PC-3 (cell line): ENCODE results near the gene ZNF577. TPM values are rescaled to one million over a fixed set of nuclear protein-coding genes. Genes with fewer than 3 reads are reported as not detected.
A peak's percentile ranks its signal among the peaks of the same experiment; 100 is the strongest.
"Not testable (repeated sequence)": the region's sequence is repeated elsewhere in the genome, so short reads cannot be mapped to it uniquely, and the experiment has no call there.

Source experiments
- ATAC-seq: fragments of 200-7000 bp; cut with Tn5 transposase; 2 replicates; pipeline ENCODE4 v1.9.1; 2020; ENCODE audit warnings: mild to moderate bottlenecking, moderate library complexity
- BruUV-seq: library from RNA; stranded (reverse); fragments of 400-500 nt; replicated peaks from 2 replicates; lab custom pipeline; 2021; lab: Mats Ljungman, UMichigan
- CTCF ChIA-PET: fragments of 300-600 bp; sonication (Branson Sonifier 250); formaldehyde crosslinking; loops from one replicate; lab custom pipeline; 2022; ENCODE audit warnings: antibody characterized with exemption; lab: Charles Lee
- POLR2A ChIA-PET: fragments of 300-600 bp; sonication (Branson Sonifier 250); formaldehyde crosslinking; loops from one replicate; lab custom pipeline; 2022; ENCODE audit warnings: antibody characterized with exemption; ENCODE audit not compliant: unreplicated experiment; lab: Charles Lee
- DNase-seq: peaks from one replicate; pipeline ENCODE4 v3.0.0-alpha.2; 2015
- H2AFZ ChIP-seq: fragments of 300-600 bp; sonication (generic); 2 replicates; pipeline ENCODE4 v1.6.0; 2016; ENCODE audit warnings: antibody characterized with exemption, low read length
- H3F3A ChIP-seq: fragments of 300-600 bp; sonication (generic); one replicate; pipeline ENCODE4 v1.6.0; 2017; ENCODE audit warnings: antibody characterized with exemption, low read length, control low read depth, mild to moderate bottlenecking; ENCODE audit not compliant: unreplicated experiment
- H3K27ac ChIP-seq: fragments of 300-600 bp; sonication (generic); 2 replicates; pipeline ENCODE4 v1.5.1; 2016; ENCODE audit warnings: mild to moderate bottlenecking, low read length
- H3K27me3 ChIP-seq: fragments of 300-600 bp; sonication (generic); 2 replicates; pipeline ENCODE4 v1.6.1; 2016; ENCODE audit warnings: low read length, mixed read lengths
- H3K36me3 ChIP-seq: fragments of 300-600 bp; sonication (generic); 2 replicates; pipeline ENCODE4 v1.6.1; 2016; ENCODE audit warnings: low read depth, mixed run types, low read length, mixed read lengths
- H3K4me1 ChIP-seq: fragments of 300-600 bp; sonication (generic); 2 replicates; pipeline ENCODE4 v1.5.1; 2016; ENCODE audit warnings: low read length; ENCODE audit not compliant: insufficient read depth
- H3K4me2 ChIP-seq: fragments of 300-600 bp; sonication (generic); 2 replicates; pipeline ENCODE4 v1.6.0; 2016; ENCODE audit warnings: low read length
- H3K4me3 ChIP-seq: fragments of 300-600 bp; sonication (generic); 2 replicates; pipeline ENCODE4 v1.5.1; 2016; ENCODE audit warnings: mild to moderate bottlenecking, low read length, mixed read lengths
- H3K79me2 ChIP-seq: fragments of 300-600 bp; sonication (generic); 2 replicates; pipeline ENCODE4 v1.6.1; 2017; ENCODE audit warnings: low read length, mixed read lengths
- H3K9ac ChIP-seq: fragments of 300-600 bp; sonication (generic); 2 replicates; pipeline ENCODE4 v1.6.0; 2016; ENCODE audit warnings: mild to moderate bottlenecking, low read length
- H3K9me2 ChIP-seq: fragments of 300-600 bp; sonication (generic); replicated peaks from 2 replicates; pipeline ENCODE4 v1.6.1; 2016; ENCODE audit warnings: mixed run types, low read length, mixed read lengths
- H3K9me3 ChIP-seq: fragments of 300-600 bp; sonication (generic); 2 replicates; pipeline ENCODE4 v1.6.1; 2016; ENCODE audit warnings: low read length, mixed read lengths
- H4K20me1 ChIP-seq: fragments of 300-600 bp; sonication (generic); 2 replicates; pipeline ENCODE4 v1.6.1; 2016; ENCODE audit warnings: low read length, mixed read lengths
- CTCF ChIP-seq: fragments of 300-600 bp; sonication (generic); conservative IDR thresholded peaks from 2 replicates; pipeline ENCODE4 v1.5.1; 2017; ENCODE audit warnings: antibody characterized with exemption, low read depth, mild to moderate bottlenecking, low read length
- EZH2 ChIP-seq: fragments of 300-600 bp; sonication (generic); IDR thresholded peaks from one replicate; pipeline ENCODE4 v1.6.1; 2017; ENCODE audit warnings: antibody characterized with exemption, mild to moderate bottlenecking, low read length; ENCODE audit not compliant: unreplicated experiment
- EZH2phosphoT487 ChIP-seq: fragments of 300-600 bp; sonication (generic); IDR thresholded peaks from 2 replicates; pipeline ENCODE4 v1.6.1; 2018; ENCODE audit warnings: mild to moderate bottlenecking, antibody characterized with exemption, low read length, borderline replicate concordance
- intact Hi-C: fragments of 100-400 bp; cut with micrococcal nuclease; formaldehyde crosslinking; loops from 2 replicates; pipeline ENCODE4 v1.9.0; 2023
- total RNA-seq: library from RNA; depleted of rRNA; stranded (reverse); fragments of >200 nt; gene quantifications from 2 replicates; pipeline ENCODE4 v1.2.3, GENCODE V29; 2014

The ZNF577 gene
- total RNA-seq, 1 experiment from 2014 or later: 7.2 TPM

GRCh38 chr19:51916167-51916566, 28.4 kb upstream of the ZNF577 start:
- H3K9me2 ChIP-seq: no peaks in the 10 kb centered on the region
- CTCF ChIA-PET: no interaction called here
- H3K36me3 ChIP-seq: 0 out of 2 replicates have a peak, but pooled peaks cover 4% of the 10 kb centered on the region
- POLR2A ChIA-PET: no interaction called here
- no peaks in the 10 kb centered on the region for H4K20me1 ChIP-seq
- H3K27ac ChIP-seq: no peak overlapping the region
- ATAC-seq (no peak), DNase-seq (no peak)
- H3K79me2 ChIP-seq: no peaks in the 10 kb centered on the region
- H3K27me3 ChIP-seq: no peaks in the 10 kb centered on the region
- intact Hi-C loops: no loop called here
- TF ChIP-seq EZH2 (no peak), CTCF (no peak), EZH2phosphoT487 (no peak)
- no TSS peak for BruUV-seq
- no peaks in the 10 kb centered on the region for H3F3A ChIP-seq
- H3K4me3 ChIP-seq: no peak overlapping the region
- H3K4me1 ChIP-seq: no peaks in the 10 kb centered on the region
- H2AFZ ChIP-seq: no peak overlapping the region
- peaks cover 75% of the 10 kb centered on the region for H3K9me3 ChIP-seq
- H3K4me2 ChIP-seq: no peak overlapping the region
- H3K9ac ChIP-seq: no peak overlapping the region

DNA sequence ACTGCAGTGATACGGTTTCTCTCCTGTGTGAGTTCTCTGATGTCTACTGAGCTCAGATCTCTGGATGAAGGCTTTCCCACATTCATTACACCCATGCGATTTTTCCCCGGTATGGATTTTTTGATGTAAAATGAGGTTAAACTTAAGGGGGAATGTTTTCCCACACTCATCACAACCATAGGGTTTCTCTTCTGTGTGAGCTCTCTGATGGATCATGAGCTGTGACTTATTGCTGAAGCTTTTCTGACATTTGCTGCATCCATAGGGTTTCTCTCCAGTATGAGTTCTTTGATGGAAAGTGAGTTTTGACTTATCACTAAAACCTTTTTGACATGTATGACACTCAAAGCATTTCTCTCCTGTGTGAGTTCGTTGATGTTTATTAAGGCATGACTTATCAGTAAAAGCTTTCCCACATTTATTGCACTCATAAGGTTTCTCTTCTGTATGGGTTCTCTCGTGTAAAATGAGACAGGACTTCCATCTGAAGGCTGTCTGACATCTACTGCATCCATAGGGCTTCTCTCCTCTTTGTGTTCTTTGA, 27.6 kb upstream of the ZNF577 start:
- DNase-seq (no peak), ATAC-seq (no peak)
- no TSS peak for BruUV-seq
- Histone ChIP-seq H3K4me1 (no peaks in the 10 kb centered on the region), H3K9ac (no peak overlapping the region), H3F3A (no peaks in the 10 kb centered on the region), H2AFZ (no peak overlapping the region), H4K20me1 (no peaks in the 10 kb centered on the region), H3K27me3 (no peaks in the 10 kb centered on the region), H3K27ac (no peak overlapping the region), H3K79me2 (no peaks in the 10 kb centered on the region), H3K4me2 (no peak overlapping the region), H3K9me2 (no peaks in the 10 kb centered on the region), H3K4me3 (no peak overlapping the region), H3K36me3 (0 out of 2 replicates have a peak, but pooled peaks cover 4% of the 10 kb centered on the region), H3K9me3 (peaks cover 74% of the 10 kb centered on the region)
- intact Hi-C loops: no loop called here
- CTCF ChIA-PET: no interaction called here
- POLR2A ChIA-PET: no interaction called here
- TF ChIP-seq EZH2phosphoT487 (no peak), EZH2 (no peak), CTCF (no peak)

DNA sequence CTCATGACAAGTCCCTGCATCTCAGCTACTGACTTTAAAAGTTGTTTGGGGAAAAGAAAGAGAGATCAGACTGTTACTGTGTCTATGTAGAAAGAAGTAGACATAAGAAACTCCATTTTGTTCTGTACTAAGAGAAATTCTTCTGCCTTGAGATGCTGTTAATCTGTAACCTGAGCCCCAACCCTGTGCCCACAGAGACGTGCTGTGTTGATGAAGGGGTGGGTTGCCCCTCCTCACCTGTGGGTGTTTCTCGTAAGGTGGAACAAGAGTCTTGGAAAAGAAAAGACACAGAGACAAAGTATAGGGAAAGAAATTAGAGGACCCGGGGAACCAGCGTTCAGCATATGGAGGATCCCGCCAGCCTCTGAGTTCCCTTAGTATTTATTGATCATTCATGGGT, 20.2 kb upstream of the ZNF577 start:
- ATAC-seq, H3K4me2 ChIP-seq, H2AFZ ChIP-seq, intact Hi-C loops, H3K4me3 ChIP-seq, CTCF ChIA-PET, H3K4me1 ChIP-seq, BruUV-seq, H3F3A ChIP-seq, H3K9ac ChIP-seq, POLR2A ChIA-PET, H4K20me1 ChIP-seq, H3K27ac ChIP-seq, H3K27me3 ChIP-seq, H3K9me2 ChIP-seq, DNase-seq: not testable (repeated sequence)
- peaks cover 45% of the 10 kb centered on the region for H3K9me3 ChIP-seq
- H3K79me2 ChIP-seq: peaks cover 17% of the 10 kb centered on the region
- peaks cover 11% of the 10 kb centered on the region for H3K36me3 ChIP-seq

GRCh38 chr19:51906108-51906507, 18.4 kb upstream of the ZNF577 start:
- H3K79me2 ChIP-seq: peaks cover 31% of the 10 kb centered on the region
- POLR2A ChIA-PET, H3K27ac ChIP-seq, BruUV-seq, intact Hi-C loops, H3K27me3 ChIP-seq, H3K4me3 ChIP-seq, ATAC-seq, H3K4me1 ChIP-seq, H3K9me2 ChIP-seq, H3K4me2 ChIP-seq, H2AFZ ChIP-seq, DNase-seq, H4K20me1 ChIP-seq, H3F3A ChIP-seq, CTCF ChIA-PET, H3K9ac ChIP-seq: not testable (repeated sequence)
- peaks cover 48% of the 10 kb centered on the region for H3K9me3 ChIP-seq
- H3K36me3 ChIP-seq: peaks cover 25% of the 10 kb centered on the region

- ATAC-seq, DNase-seq, CTCF ChIA-PET, POLR2A ChIA-PET, H3K27ac ChIP-seq, H3K4me3 ChIP-seq, H3K4me2 ChIP-seq, H4K20me1 ChIP-seq, H3F3A ChIP-seq, H3K4me1 ChIP-seq, H3K9ac ChIP-seq, H3K27me3 ChIP-seq, BruUV-seq, H3K9me2 ChIP-seq: not testable (repeated sequence)
- Histone ChIP-seq H3K79me2 (peaks cover 36% of the 10 kb centered on the region), H3K9me3 (peaks cover 50% of the 10 kb centered on the region), H3K36me3 (peaks cover 30% of the 10 kb centered on the region), H2AFZ (0 out of 2 replicates have a peak overlapping the region, but pooled peaks have one; percentile 86)
- intact Hi-C loops: loop anchor here (1.0 kb wide), 1 partner anchor 22 kb away; the partner anchor contains the start of gene ZNF613
Observed at GRCh38 chr19:51905639-51906038, 17.9 kb upstream of the ZNF577 start.
